B cell (primary cell): ENCODE measurements around the gene ALDH1A1. TPM values are rescaled to one million over a fixed set of nuclear protein-coding genes. Genes with fewer than 3 reads are reported as not detected.

Experiments
- ATAC-seq: fragments of 200-7000 bp; cut with Tn5 transposase; one replicate; pipeline ENCODE4 v1.10.0; 2021; ENCODE audit warnings: low read depth, mild to moderate bottlenecking, moderate number of reproducible peaks, moderate library complexity
- CTCF ChIA-PET: fragments of 350-600 bp; sonication (Branson Sonifier 250); formaldehyde crosslinking; loops from one replicate; lab custom pipeline; 2021; ENCODE audit warnings: antibody characterized with exemption, inconsistent platforms; lab: Charles Lee
- POLR2A ChIA-PET: fragments of 350-600 bp; sonication (Branson Sonifier 250); formaldehyde crosslinking; loops from one replicate; lab custom pipeline; 2021; ENCODE audit warnings: antibody characterized with exemption; lab: Charles Lee
- DNase-seq: peaks from one replicate; pipeline ENCODE4 v3.0.0; 2013
- H2AFZ ChIP-seq: 2 replicates; pipeline ENCODE4 v1.6.1; 2012; ENCODE audit warnings: mild to moderate bottlenecking, low read depth, low read length; ENCODE audit not compliant: insufficient read depth, poor library complexity, severe bottlenecking
- H3K27ac ChIP-seq, 2 donors: 1 replicate in 1 of 2; 2 replicates in 1 of 2; pipeline ENCODE4 v1.5.1; 2012 to 2013; ENCODE audit warnings: low read length in 2 of 2, mild to moderate bottlenecking in 2 of 2, moderate library complexity in 1 of 2
- H3K27me3 ChIP-seq, 4 experiments: fragments of 200-600 bp in 1 of 4; sonication (generic) in 1 of 4; replicated peaks in 1 of 4; 1 replicate in 2 of 4; 2 replicates in 2 of 4; pipeline versions ENCODE4 v1.6.1 to v1.7.0; 2013 to 2016; ENCODE audit warnings: low read length in 3 of 4, mild to moderate bottlenecking in 2 of 4, mixed read lengths in 1 of 4, moderate library complexity in 1 of 4; ENCODE audit not compliant: insufficient read depth in 4 of 4, control insufficient read depth in 3 of 4; ENCODE audit errors: control extremely low read depth in 1 of 4
- H3K36me3 ChIP-seq, 2 experiments: replicated peaks in 1 of 2; 1 replicate in 1 of 2; 2 replicates in 1 of 2; pipeline versions ENCODE4 v1.6.1 to v1.7.1; 2013; ENCODE audit warnings: low read length in 1 of 2; ENCODE audit not compliant: insufficient read depth in 2 of 2, control insufficient read depth in 1 of 2; ENCODE audit errors: control extremely low read depth in 1 of 2, extremely low read depth in 1 of 2
- H3K4me1 ChIP-seq, 2 donors: fragments of 200-600 bp in 1 of 2; sonication (generic) in 1 of 2; 1 replicate in 1 of 2; 2 replicates in 1 of 2; pipeline versions ENCODE4 v1.5.1 to v1.6.1; 2013 to 2017; ENCODE audit warnings: low read length in 2 of 2; ENCODE audit not compliant: control insufficient read depth in 2 of 2, insufficient read depth in 2 of 2
- H3K4me2 ChIP-seq: replicated peaks from 2 replicates; pipeline ENCODE3; 2012; ENCODE audit warnings: mild to moderate bottlenecking, low read depth, low read length; ENCODE audit not compliant: poor library complexity, severe bottlenecking
- H3K4me3 ChIP-seq, 5 experiments: fragments of 200-600 bp in 1 of 5; sonication (generic) in 1 of 5; 1 replicate in 3 of 5; 2 replicates in 2 of 5; pipeline versions ENCODE4 v1.5.1 to v1.7.0; 2011 to 2016; ENCODE audit warnings: low read length in 4 of 5, mild to moderate bottlenecking in 4 of 5, low read depth in 2 of 5, control low read depth in 1 of 5, moderate library complexity in 1 of 5; ENCODE audit not compliant: insufficient read depth in 1 of 5; ENCODE audit errors: control extremely low read depth in 1 of 5, extremely low read depth in 1 of 5
- H3K79me2 ChIP-seq: fragments of 200-600 bp; sonication (generic); one replicate; pipeline ENCODE4 v1.6.0; 2016; ENCODE audit warnings: low read length; ENCODE audit not compliant: control insufficient read depth, insufficient read depth
- H3K9ac ChIP-seq: fragments of 200-600 bp; sonication (generic); 2 replicates; pipeline ENCODE4 v1.6.1; 2017; ENCODE audit warnings: mild to moderate bottlenecking, low read length, moderate library complexity
- H3K9me3 ChIP-seq, 3 donors: one replicate each; pipeline versions ENCODE4 v1.6.1 to v1.7.1; 2013; ENCODE audit warnings: low read length in 2 of 3; ENCODE audit not compliant: control insufficient read depth in 2 of 3, insufficient read depth in 1 of 3; ENCODE audit errors: control extremely low read depth in 1 of 3
- H4K20me1 ChIP-seq: 2 replicates; pipeline ENCODE4 v1.6.0; 2012; ENCODE audit warnings: mild to moderate bottlenecking, low read length; ENCODE audit not compliant: insufficient read depth, control insufficient read depth, poor library complexity, severe bottlenecking
- H3K27ac Mint-ChIP-seq: one replicate; pipeline ENCODE4 v1.8.0; 2021; ENCODE audit warnings: mixed read lengths
- H3K27me3 Mint-ChIP-seq: one replicate; pipeline ENCODE4 v1.8.0; 2021; ENCODE audit warnings: mixed read lengths
- H3K4me1 Mint-ChIP-seq: one replicate; pipeline ENCODE4 v1.8.0; 2021; ENCODE audit warnings: mixed read lengths
- H3K4me3 Mint-ChIP-seq: one replicate; pipeline ENCODE4 v1.8.0; 2021; ENCODE audit warnings: mixed read lengths
- H3K9me3 Mint-ChIP-seq: one replicate; pipeline ENCODE4 v1.8.0; 2022; ENCODE audit warnings: mixed read lengths; ENCODE audit not compliant: insufficient read depth
- EZH2 ChIP-seq: IDR thresholded peaks from 2 replicates; pipeline ENCODE4 v1.6.1; 2012; ENCODE audit warnings: borderline replicate concordance, low read depth, mild to moderate bottlenecking, moderate library complexity, low read length; ENCODE audit not compliant: insufficient read depth, poor library complexity, severe bottlenecking
- WGBS: methylation state at CpG from one replicate; pipeline ENCODE4 v1.1.5; 2013; ENCODE audit warnings: missing lambda C conversion rate; ENCODE audit not compliant: insufficient coverage; 5-methylcytosine and 5-hydroxymethylcytosine counted together
- intact Hi-C: fragments of 100-400 bp; cut with micrococcal nuclease; formaldehyde crosslinking; loops from one replicate; pipeline ENCODE4 v1.10.0; 2022
- polyA plus RNA-seq: library from polyadenylated mRNA; depleted of rRNA; stranded (reverse); fragments of >200 nt; gene quantifications from 2 replicates; pipeline ENCODE4 v1.2.3, GENCODE V29; 2012
- total RNA-seq, 2 donors: library from RNA; stranded (reverse); fragments of 120-200 nt in 1 of 2; gene quantifications; 1 replicate in 1 of 2; 2 replicates in 1 of 2; pipeline versions ENCODE4 v1.2.3 to v1.2.4, GENCODE V29; 2013 to 2022
- TF ChIP-seq, protein P1 (sequence below): fragments of 200-600 bp; IDR thresholded peaks from one replicate; pipeline ENCODE4 v1.8.0; 2022; ENCODE audit warnings: antibody characterized with exemption, mild to moderate bottlenecking

ALDH1A1 gene
- total and polyA plus RNA-seq, 2 donors (not counting 1 experiment from before 2014, with no cell fraction given) = 0.43 TPM; not detected in 1

DNA sequence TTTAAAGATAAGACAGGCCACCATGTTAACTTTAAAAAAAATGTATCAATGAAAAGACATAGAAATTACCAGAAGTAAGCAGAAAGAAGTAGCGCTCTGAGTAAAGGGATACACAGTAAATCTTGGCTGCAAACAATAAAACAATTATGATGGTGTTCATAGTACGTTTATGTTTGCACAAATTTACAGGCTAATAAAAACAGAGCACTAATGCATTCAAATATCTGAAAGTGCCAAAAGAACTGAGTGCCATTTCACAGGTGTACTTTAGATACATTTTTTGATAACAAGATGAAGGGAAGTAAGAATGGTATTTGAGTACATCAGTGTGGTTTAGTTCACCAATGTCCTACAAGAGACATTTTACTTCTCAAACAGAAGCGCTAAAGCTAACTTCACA, 32.9 kb upstream of the ALDH1A1 start:
- H3K4me2 ChIP-seq = no peak overlapping the region
- no peak overlapping the region for H3K4me3 ChIP-seq
- intact Hi-C loops = no loop called here
- H3K4me3 Mint-ChIP-seq = no peak overlapping the region
- no CpG with 5 or more reads among the region's 3 CpGs for WGBS
- no peaks in the 10 kb centered on the region for H3K9me3 Mint-ChIP-seq
- ATAC-seq = no peak
- no peaks in the 10 kb centered on the region for H3K27me3 ChIP-seq
- ChIA-PET CTCF (no interaction called here), POLR2A (no interaction called here)
- no peaks in the 10 kb centered on the region for H3K4me1 Mint-ChIP-seq
- no peaks in the 10 kb centered on the region for H3K4me1 ChIP-seq
- H3K27ac Mint-ChIP-seq = no peak overlapping the region
- H3K27me3 Mint-ChIP-seq = no peaks in the 10 kb centered on the region
- no peak overlapping the region for H2AFZ ChIP-seq
- H3K9me3 ChIP-seq = no peaks in the 10 kb centered on the region
- H3K27ac ChIP-seq = no peak overlapping the region
- no peaks in the 10 kb centered on the region for H3K36me3 ChIP-seq
- DNase-seq = no peak
- TF ChIP-seq EZH2 = no peak
- TF ChIP-seq, protein P1, sequence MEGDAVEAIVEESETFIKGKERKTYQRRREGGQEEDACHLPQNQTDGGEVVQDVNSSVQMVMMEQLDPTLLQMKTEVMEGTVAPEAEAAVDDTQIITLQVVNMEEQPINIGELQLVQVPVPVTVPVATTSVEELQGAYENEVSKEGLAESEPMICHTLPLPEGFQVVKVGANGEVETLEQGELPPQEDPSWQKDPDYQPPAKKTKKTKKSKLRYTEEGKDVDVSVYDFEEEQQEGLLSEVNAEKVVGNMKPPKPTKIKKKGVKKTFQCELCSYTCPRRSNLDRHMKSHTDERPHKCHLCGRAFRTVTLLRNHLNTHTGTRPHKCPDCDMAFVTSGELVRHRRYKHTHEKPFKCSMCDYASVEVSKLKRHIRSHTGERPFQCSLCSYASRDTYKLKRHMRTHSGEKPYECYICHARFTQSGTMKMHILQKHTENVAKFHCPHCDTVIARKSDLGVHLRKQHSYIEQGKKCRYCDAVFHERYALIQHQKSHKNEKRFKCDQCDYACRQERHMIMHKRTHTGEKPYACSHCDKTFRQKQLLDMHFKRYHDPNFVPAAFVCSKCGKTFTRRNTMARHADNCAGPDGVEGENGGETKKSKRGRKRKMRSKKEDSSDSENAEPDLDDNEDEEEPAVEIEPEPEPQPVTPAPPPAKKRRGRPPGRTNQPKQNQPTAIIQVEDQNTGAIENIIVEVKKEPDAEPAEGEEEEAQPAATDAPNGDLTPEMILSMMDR = no peak
- H3K79me2 ChIP-seq = no peaks in the 10 kb centered on the region
- no peak overlapping the region for H3K9ac ChIP-seq
- no peaks in the 10 kb centered on the region for H4K20me1 ChIP-seq

DNA sequence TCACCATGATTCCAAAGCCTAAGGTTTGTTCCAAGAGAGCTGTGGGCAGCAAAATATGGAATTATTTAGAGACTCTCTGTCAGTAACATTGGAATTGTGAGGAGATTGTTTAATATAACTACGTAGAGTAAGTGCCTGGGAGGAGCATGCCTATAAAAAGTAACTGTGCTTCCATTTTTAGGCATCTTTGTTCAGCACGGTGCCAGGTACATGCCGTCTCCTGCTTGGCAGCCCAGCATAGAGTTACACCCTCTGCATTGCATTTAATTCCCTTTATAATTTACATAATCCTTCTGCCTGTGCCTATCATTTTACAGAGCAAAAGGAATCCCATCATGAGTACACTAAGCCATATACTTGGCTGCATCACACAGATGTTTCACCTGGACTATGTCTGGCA, 32.1 kb upstream of the ALDH1A1 start:
- Histone ChIP-seq H3K9ac (no peak overlapping the region), H3K4me1 (no peaks in the 10 kb centered on the region), H4K20me1 (no peaks in the 10 kb centered on the region), H3K4me2 (no peak overlapping the region), H3K4me3 (no peak overlapping the region), H2AFZ (no peak overlapping the region), H3K9me3 (no peaks in the 10 kb centered on the region), H3K27ac (no peak overlapping the region), H3K36me3 (no peaks in the 10 kb centered on the region), H3K27me3 (no peaks in the 10 kb centered on the region), H3K79me2 (no peaks in the 10 kb centered on the region)
- ChIA-PET POLR2A (no interaction called here), CTCF (interaction anchor here (0.6 kb wide), 1 partner anchor 135 kb away, joined by 3 read pairs; no protein-coding TSS in a partner anchor)
- H3K27ac Mint-ChIP-seq = no peak overlapping the region
- no peaks in the 10 kb centered on the region for H3K9me3 Mint-ChIP-seq
- no peaks in the 10 kb centered on the region for H3K27me3 Mint-ChIP-seq
- H3K4me1 Mint-ChIP-seq = no peaks in the 10 kb centered on the region
- WGBS = 94% methylated on average over 3 of the region's 3 CpGs
- intact Hi-C loops = no loop called here
- no peak for TF ChIP-seq EZH2
- TF ChIP-seq, protein P1 = no peak
- DNase-seq (no peak), ATAC-seq (no peak)
- H3K4me3 Mint-ChIP-seq = no peak overlapping the region
